Stimulated activated CD4-positive, alpha-beta T cell treated with anti-CD3 and anti-CD28 coated beads, TNF-alpha, amount 100 ng/mL, for 48 hours (primary cell): Measurements from ENCODE around the gene PHF14.
"Not testable (repeated sequence)": the region's sequence is repeated elsewhere in the genome, so short reads cannot be mapped to it uniquely, and the experiment has no call there.

Experiments used
- DNase-seq, 3 donors: peaks; one replicate each; pipeline ENCODE4 v3.0.0-alpha.2; 2020; ENCODE audit warnings: low read depth in 3 of 3

The PHF14 gene, protein sequence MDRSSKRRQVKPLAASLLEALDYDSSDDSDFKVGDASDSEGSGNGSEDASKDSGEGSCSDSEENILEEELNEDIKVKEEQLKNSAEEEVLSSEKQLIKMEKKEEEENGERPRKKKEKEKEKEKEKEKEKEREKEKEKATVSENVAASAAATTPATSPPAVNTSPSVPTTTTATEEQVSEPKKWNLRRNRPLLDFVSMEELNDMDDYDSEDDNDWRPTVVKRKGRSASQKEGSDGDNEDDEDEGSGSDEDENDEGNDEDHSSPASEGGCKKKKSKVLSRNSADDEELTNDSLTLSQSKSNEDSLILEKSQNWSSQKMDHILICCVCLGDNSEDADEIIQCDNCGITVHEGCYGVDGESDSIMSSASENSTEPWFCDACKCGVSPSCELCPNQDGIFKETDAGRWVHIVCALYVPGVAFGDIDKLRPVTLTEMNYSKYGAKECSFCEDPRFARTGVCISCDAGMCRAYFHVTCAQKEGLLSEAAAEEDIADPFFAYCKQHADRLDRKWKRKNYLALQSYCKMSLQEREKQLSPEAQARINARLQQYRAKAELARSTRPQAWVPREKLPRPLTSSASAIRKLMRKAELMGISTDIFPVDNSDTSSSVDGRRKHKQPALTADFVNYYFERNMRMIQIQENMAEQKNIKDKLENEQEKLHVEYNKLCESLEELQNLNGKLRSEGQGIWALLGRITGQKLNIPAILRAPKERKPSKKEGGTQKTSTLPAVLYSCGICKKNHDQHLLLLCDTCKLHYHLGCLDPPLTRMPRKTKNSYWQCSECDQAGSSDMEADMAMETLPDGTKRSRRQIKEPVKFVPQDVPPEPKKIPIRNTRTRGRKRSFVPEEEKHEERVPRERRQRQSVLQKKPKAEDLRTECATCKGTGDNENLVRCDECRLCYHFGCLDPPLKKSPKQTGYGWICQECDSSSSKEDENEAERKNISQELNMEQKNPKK

GRCh38 chr7:10973061-10973941 lies at the start of gene PHF14:
TSS of gene PHF14 (plus strand) at chr7:10973872. CDS start at chr7:10974324, 452 bp downstream.
- peak; percentile 86 to 94 (median 89) for DNase-seq

GRCh38 chr7:10924370-10924769 lies 49.3 kb upstream of the PHF14 start:
- no peak for DNase-seq

- not testable (repeated sequence) for DNase-seq
Measured at GRCh38 chr7:10928203-10928602, 45.5 kb upstream of the PHF14 start.

DNA sequence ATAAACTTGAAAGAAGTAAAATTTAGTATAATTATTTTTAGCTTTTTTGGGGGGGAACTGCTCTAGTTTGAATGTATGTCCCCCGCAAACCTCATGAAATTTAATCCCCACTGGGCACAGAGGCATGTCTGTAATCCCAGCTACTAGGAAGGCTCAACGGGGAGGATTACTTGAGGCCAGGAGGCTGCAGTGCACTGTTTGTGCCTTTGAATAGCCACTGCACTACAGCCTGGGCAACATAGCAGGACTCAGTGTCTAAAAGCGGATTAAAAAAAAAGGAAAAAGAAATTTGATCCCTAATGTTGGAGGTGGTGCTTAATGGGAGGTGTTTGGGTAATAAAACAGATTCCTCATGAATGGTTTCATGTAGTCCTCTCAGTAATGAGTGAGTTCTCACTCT lies 43.1 kb upstream of the PHF14 start:
- DNase-seq, result no peak

- DNase-seq, result no peak
Measured at GRCh38 chr7:10931161-10931560, 42.5 kb upstream of the PHF14 start.

DNA sequence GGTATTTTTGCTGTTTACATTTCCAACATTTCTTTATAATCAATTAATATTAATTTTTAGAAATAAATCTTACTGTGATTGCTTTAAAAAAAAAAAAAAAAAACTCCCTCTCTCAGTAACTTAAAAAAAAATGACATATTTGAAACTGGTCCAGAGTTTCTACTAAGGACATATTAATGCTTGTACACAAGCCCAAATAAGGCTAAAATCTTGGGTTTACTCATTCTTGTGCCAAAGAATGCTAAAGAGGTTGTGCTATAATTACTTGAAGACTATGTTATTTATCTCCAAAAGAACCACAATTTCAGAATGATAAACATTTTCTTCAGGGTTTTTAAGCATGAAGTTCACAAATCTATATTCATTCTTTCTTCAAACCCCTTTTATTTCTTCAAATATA lies 39.4 kb upstream of the PHF14 start:
- DNase-seq, result no peak

GRCh38 chr7:10939237-10939910 lies 34.3 kb upstream of the PHF14 start:
- DNase-seq, result no peak

DNA sequence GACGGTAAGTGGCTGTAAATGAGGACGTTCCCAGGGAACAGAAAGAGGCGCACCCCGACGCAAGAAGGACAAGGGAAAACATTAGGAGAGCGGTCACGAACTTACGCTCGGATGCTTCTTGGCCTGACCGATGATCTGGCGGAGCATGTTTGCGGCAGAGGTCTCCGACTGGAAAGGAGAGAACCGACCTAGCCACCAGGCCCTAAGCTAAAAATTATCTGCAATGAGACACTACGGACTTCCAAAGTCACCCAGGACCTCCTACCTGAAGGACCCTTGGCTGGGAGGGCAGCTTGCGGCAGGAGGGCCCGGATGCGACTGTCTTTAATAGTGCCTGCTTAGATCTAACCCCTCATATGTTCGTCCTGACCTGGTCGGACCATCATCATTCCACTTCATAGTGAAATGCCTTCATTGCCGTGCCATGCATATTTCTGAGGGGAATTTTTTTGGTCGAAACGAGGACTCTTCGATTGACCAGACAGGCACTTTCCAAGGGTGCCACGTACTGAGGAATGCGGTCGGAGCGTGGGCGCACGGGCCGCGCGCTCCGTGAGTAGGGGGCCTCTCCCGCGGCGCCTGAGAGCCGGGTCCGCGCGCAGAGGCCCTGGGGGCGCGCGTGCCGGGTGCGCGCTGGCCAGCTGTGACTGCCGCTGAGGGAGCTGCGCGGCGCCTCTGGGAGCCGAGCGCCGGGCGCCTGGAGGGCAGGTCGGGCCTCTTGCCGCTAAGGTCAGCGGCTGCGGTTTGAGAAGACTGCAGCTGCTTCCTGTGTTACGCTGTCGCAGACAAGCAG lies 33.6 kb upstream of the PHF14 start:
- peak; percentile 67 to 80 (median 77) for DNase-seq

- peak in 1 of 3 donors; percentile 14 for DNase-seq
Measured at GRCh38 chr7:10940704-10941355, 32.8 kb upstream of the PHF14 start.

- DNase-seq, result no peak
Measured at GRCh38 chr7:10950494-10950893, 23.2 kb upstream of the PHF14 start.

DNA sequence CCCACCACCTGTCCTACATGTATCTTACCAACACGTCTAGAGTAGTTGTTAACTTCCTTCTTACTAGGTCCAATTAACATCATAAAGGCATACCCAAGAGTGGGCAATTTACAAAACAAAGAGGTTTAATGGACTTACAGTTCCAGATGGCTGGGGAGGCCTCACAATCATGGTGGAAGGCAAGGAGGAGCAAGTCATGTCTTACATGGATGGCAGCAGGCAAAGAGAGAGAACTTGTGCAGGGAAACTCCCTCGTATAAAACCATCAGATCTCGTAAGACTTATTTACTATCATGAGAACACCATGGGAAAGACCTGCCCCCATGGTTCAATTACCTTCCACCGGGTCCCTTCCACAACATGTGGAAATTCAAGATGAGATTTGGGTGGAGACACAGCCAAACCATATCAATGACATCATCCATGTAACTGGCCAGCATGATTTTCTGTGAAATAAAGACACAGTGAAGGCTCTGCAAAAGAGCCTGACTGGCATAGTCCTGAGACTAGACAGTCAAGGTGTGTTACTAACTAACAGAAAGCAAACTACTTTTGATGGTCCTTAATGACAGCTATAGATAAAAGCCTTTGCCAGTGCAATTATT lies 22.6 kb upstream of the PHF14 start:
- not testable (repeated sequence) for DNase-seq

GRCh38 chr7:10952588-10952987 lies 21.1 kb upstream of the PHF14 start:
- DNase-seq, result no peak

DNA sequence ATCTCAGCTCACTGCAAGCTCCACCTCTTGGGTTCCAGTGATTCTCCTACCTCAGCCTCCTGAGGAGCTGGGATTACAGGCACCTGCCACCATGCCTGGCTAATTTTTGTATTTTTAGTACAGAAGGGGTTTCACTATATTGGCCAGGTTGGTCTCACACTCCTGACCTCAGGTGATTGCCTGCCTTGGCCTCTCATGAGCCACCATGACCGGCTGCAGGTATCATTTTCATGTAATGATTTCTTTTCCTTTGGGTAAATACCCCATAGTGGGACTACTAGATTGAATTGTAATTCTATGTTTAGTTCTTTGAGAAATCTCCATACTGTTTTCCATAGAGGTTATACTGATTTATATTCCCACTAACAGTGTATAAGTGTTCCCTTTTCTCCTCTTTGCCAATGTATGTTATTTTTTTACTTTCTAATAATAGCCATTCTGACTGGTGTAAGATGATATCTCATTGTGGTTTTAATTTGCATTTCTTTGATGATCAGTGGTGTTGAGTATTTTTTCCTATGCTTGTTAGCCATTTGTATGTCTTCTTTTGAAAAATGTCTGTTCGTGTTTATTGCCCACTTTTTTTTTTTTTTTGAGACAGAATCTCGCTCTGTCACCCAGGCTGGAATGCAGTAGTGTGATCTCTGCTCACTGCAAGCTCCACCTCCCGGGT lies 20.5 kb upstream of the PHF14 start:
- DNase-seq, result not testable (repeated sequence)

GRCh38 chr7:10956528-10956927 lies 17.1 kb upstream of the PHF14 start:
- no peak for DNase-seq

DNA sequence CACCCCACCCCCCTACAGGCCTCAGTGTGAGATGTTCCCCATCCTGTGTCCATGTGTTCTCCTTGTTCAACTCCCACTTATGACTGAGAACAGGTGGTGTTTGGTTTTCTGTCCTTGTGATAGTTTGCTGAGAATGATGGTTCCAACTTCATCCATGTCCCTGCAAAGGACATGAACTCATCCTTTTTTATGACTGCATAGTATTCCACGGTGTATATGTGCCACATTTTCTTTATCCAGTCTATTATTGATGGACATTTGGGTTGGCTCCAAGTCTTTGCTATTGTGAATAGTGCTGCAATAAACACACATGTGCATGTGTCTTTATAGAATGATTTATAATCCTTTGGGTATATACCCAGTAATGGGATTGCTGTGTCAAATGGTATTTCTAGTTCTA lies 13.4 kb upstream of the PHF14 start:
- DNase-seq, result not testable (repeated sequence)

DNA sequence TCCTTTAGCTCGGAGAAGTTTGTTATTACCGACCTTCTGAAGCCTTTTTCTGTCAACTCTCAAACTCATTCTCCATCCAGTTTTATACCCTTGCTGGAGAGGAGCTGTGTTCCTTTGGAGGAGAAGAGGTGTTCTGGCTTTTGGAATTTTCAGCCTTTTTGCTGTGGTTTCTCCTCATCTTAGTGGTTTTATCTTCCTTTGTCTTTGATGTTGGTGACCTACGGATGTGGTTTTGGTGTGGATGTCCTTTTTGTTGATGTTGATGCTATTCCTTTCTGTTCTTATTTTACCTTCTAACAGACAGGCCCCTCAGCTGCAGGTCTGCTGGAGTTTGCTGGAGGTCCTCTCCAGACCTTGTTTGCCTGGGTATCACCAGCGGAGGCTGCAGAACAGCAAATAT lies 8.7 kb upstream of the PHF14 start:
- DNase-seq, result not testable (repeated sequence)

DNA sequence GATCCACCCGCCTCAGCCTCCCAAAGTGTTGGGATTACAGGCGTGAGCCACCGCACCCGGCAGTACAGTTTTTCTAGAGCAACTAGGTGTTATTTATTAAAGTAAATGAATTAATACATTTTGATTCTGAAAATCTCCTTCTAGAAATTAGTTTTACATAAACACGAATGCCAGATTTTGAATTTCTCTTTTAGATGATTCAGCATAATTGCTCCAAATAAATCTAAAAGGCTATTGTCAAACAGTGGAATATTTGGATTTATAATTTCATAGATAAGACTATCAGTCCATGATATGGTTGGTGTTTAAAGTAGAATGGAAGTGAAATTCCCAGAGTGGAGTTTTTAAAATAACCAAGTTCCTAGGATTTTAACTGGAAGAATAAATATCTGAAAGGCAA lies 1.5 kb upstream of the PHF14 start:
- DNase-seq, result no peak
